ENCODE results near the gene CD248.
"Not testable (repeated sequence)": the region's sequence is repeated elsewhere in the genome, so short reads cannot be mapped to it uniquely, and the experiment has no call there.

CD248 gene

GRCh38 chr11:66328302-66329144 is 11.7 kb upstream of the CD248 start:
- DNase-seq (ENCODE audit: low read depth) = peak; percentile 64

GRCh38 chr11:66328031-66328301 is 11.1 kb upstream of the CD248 start:
- DNase-seq (ENCODE audit: low read depth) = no peak

GRCh38 chr11:66327171-66328030 is 10.6 kb upstream of the CD248 start:
- no peak for DNase-seq (ENCODE audit: low read depth)

GRCh38 chr11:66326261-66327111 is 9.6 kb upstream of the CD248 start:
- no peak for DNase-seq (ENCODE audit: low read depth)

- DNase-seq (ENCODE audit: low read depth) = no peak
Observed at GRCh38 chr11:66325263-66325671, 8.4 kb upstream of the CD248 start.

- DNase-seq (ENCODE audit: low read depth) = no peak
Observed at GRCh38 chr11:66324664-66325063, 7.8 kb upstream of the CD248 start.

- DNase-seq (ENCODE audit: low read depth) = no peak
Observed at GRCh38 chr11:66323684-66324083, 6.8 kb upstream of the CD248 start.

- no peak for DNase-seq (ENCODE audit: low read depth)
Observed at GRCh38 chr11:66322732-66323427, 6.0 kb upstream of the CD248 start.

- DNase-seq (ENCODE audit: low read depth) = no peak
Observed at GRCh38 chr11:66321606-66322005, 4.8 kb upstream of the CD248 start.

- DNase-seq (ENCODE audit: low read depth) = not testable (repeated sequence)
Observed at GRCh38 chr11:66320748-66321147, 3.9 kb upstream of the CD248 start.

GRCh38 chr11:66320289-66320688 is 3.4 kb upstream of the CD248 start:
- DNase-seq (ENCODE audit: low read depth) = not testable (repeated sequence)

- DNase-seq (ENCODE audit: low read depth) = no peak
Observed at GRCh38 chr11:66318600-66318970, 1.7 kb upstream of the CD248 start.

GRCh38 chr11:66317723-66318599 is 1.1 kb upstream of the CD248 start:
- DNase-seq (ENCODE audit: low read depth) = no peak

GRCh38 chr11:66317322-66317722 is 478 bp upstream of the CD248 start:
- DNase-seq (ENCODE audit: low read depth) = no peak

GRCh38 chr11:66315921-66316811 is 678 bp downstream of the CD248 start:
- DNase-seq (ENCODE audit: low read depth) = no peak

GRCh38 chr11:66315498-66315885 is 1.4 kb downstream of the CD248 start:
- no peak for DNase-seq (ENCODE audit: low read depth)

- no peak for DNase-seq (ENCODE audit: low read depth)
Observed at GRCh38 chr11:66314561-66315497, 2.0 kb downstream of the CD248 start.

- DNase-seq (ENCODE audit: low read depth) = no peak
Observed at GRCh38 chr11:66314186-66314501, 2.7 kb downstream of the CD248 start.

Data from stimulated activated CD8-positive, alpha-beta memory T cell treated with anti-CD3 and anti-CD28 coated beads, Interleukin-12 subunit alpha, Interleukin-12 subunit beta, amount 100 ng/mL, for 4 hours (primary cell).